GM11168 (cell line): ENCODE measurements around the gene SMYD2.

Source experiments
- in situ Hi-C: fragments of 300-500 bp; cut with MboI; formaldehyde crosslinking; loops from one replicate; pipeline ENCODE4 v1.12.0; 2022; ENCODE audit warnings: low sequenced_read_pairs; ENCODE audit not compliant: unreplicated experiment

Gene SMYD2

GRCh38 chr1:214281021-214281719, at the start of gene SMYD2:
TSS of gene SMYD2 (plus strand) at chr1:214281159. CDS start at chr1:214281255, 96 bp downstream.
- in situ Hi-C loops, result no loop called here

GRCh38 chr1:214233856-214234634, 46.9 kb upstream of the SMYD2 start:
- in situ Hi-C loops, result no loop called here

GRCh38 chr1:214234635-214235025, 46.3 kb upstream of the SMYD2 start:
- in situ Hi-C loops, result no loop called here

- in situ Hi-C loops, result no loop called here
Measured at GRCh38 chr1:214236477-214236876, 44.5 kb upstream of the SMYD2 start.

- in situ Hi-C loops, result no loop called here
Measured at GRCh38 chr1:214241060-214241459, 39.9 kb upstream of the SMYD2 start.

GRCh38 chr1:214244252-214244651, 36.7 kb upstream of the SMYD2 start:
- in situ Hi-C loops, result no loop called here

- in situ Hi-C loops, result no loop called here
Measured at GRCh38 chr1:214244841-214245240, 36.1 kb upstream of the SMYD2 start.

GRCh38 chr1:214247501-214248041, 33.4 kb upstream of the SMYD2 start:
- in situ Hi-C loops, result no loop called here

- in situ Hi-C loops, result no loop called here
Measured at GRCh38 chr1:214248311-214249085, 32.5 kb upstream of the SMYD2 start.

GRCh38 chr1:214249651-214250050, 31.3 kb upstream of the SMYD2 start:
- in situ Hi-C loops, result no loop called here

GRCh38 chr1:214251354-214251753, 29.6 kb upstream of the SMYD2 start:
- in situ Hi-C loops, result no loop called here

GRCh38 chr1:214255509-214255908, 25.4 kb upstream of the SMYD2 start:
- in situ Hi-C loops, result no loop called here

GRCh38 chr1:214259353-214259977, 21.5 kb upstream of the SMYD2 start:
- in situ Hi-C loops, result no loop called here

- in situ Hi-C loops, result no loop called here
Measured at GRCh38 chr1:214260561-214261205, 20.3 kb upstream of the SMYD2 start.

GRCh38 chr1:214261206-214262123, 19.5 kb upstream of the SMYD2 start:
- in situ Hi-C loops, result no loop called here

GRCh38 chr1:214264196-214264595, 16.8 kb upstream of the SMYD2 start:
- in situ Hi-C loops, result no loop called here

GRCh38 chr1:214264976-214265375, 16.0 kb upstream of the SMYD2 start:
- in situ Hi-C loops, result loop anchor here (5.0 kb wide), 1 partner anchor 67 kb away; no protein-coding TSS in a partner anchor

GRCh38 chr1:214270097-214270650, 10.8 kb upstream of the SMYD2 start:
- in situ Hi-C loops, result no loop called here
